Cortex of kidney (tissue), 1 donor: ENCODE data around the gene PTPRN2.

Experiments used
- DNase-seq: peaks from one replicate; lab custom pipeline; 2025; lab: John Stamatoyannopoulos, UW

PTPRN2 gene

DNA sequence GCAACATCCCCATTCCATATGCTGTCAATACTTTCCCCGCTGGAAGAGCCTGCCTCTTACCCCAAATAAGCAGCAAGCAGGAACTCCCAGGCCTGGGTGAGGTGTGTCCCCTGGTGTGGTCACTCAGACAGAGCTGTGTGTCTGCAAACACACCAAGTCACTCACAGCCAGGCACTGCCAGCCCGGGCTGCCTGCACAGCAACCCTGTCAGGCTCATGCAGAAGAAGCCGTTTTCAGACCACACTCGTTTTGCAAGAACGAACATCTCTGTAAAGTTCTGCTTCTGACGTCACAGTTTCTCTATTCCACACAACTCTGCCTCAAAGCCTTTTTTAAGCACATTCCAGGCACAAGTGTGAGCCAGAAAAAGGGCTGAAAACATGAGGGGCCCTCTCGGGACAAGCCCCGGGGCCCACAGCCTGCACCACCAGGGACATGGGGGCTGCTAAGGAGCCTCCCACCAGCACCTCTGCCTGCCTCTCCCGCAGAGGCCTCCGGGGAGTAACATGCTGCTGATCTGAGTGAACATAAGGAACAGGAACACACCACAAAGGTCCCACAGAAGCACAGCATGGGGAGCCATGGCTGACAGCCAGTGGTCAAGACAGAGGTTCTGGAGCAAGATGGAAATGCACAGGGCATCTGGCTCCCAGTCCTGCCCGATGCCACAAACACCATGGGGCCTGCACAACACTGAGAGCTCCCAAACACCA, 11.4 kb downstream of the PTPRN2 start:
- DNase-seq = no peak

DNA sequence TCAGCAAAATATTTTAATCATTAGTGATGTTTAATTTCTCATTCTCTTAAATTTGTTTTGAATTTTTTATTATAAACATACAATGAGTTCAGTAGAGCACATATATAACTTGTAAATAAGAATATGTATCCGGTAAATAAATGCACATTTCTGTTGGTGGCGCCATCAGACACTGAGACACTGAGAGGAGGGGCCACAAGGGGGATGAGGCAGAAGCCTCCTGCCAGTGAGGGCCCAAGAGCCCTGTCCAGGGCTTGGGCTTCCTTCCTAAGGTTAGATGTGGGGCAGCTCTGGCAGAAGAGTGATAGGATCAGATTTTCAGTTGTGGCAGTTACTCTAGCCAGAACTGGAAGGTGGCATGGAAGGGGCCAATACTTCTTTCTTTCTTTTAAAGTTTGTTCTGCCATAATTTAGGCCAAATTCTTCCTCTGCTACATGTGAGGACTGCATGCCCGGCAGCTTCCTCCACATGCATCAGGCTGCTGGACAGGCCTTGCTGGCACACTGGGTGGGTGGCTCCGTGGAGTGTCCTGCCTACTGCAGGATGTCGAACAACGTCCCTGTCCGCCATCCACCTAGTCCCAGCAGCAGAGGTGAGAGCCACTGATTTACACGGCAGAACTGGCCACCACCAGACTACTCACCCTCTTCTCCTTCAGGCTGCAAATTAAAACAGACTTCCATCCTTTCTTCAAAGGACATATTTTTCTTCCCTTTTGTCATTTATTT, 13.2 kb downstream of the PTPRN2 start:
- DNase-seq = no peak

DNA sequence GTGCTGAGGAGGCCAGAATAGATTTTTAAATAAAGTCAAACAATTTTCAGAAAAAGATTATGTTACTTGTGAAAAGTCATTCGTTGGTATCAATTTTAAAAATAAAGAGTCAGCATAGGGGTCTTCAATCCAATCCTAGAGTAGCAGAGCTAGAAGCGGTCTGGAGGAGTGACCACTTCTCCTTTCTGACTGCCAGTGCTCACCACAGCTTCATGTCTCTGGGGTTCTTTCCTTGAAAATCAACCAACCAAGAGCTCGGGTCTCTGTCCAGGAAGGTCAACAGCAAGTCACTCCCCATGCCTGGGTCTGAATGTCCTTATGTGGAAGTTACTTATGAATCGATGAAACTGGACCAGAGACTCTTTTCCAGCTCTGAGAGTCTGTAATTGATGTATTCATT, 14.3 kb downstream of the PTPRN2 start:
- DNase-seq = no peak

DNA sequence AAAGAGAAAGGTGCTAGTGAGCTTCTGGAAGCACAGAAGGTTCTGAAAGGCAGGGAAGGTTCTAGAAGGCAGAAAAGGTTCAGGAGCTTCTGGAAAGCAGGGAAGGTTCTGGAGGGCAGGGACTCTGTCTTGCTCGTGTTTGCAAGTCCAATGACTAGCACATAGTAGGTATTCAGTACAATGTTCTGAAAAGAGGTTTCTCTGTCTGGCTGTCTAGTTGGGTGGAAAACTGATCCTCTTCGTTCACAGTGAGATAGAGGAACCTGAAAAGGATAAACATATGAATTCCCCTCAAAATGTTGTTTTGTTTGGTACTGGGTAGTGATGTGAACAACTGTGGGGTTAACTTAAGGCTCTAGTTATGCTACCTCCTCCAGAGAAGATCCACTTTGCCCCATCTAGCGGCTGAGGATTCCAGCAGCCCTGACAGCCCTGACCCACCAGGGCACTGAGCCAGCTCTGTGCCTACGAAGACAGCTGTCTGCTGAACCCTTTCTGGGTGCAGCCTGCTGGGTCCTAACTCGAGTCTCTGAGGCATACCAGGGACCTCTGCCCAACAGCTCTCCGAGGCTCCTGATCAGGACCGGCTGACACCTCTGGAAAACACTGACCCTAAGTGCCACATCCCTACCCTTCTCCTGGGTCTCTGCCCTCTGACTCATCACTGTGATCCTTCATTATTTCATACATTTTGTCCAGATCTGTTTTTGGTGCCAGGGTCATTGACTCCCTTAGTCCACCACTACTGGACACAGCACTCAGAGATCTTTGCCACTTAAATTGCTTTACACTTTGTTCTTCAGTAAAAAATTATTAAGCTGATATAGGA, 15.4 kb downstream of the PTPRN2 start:
- DNase-seq = no peak

DNA sequence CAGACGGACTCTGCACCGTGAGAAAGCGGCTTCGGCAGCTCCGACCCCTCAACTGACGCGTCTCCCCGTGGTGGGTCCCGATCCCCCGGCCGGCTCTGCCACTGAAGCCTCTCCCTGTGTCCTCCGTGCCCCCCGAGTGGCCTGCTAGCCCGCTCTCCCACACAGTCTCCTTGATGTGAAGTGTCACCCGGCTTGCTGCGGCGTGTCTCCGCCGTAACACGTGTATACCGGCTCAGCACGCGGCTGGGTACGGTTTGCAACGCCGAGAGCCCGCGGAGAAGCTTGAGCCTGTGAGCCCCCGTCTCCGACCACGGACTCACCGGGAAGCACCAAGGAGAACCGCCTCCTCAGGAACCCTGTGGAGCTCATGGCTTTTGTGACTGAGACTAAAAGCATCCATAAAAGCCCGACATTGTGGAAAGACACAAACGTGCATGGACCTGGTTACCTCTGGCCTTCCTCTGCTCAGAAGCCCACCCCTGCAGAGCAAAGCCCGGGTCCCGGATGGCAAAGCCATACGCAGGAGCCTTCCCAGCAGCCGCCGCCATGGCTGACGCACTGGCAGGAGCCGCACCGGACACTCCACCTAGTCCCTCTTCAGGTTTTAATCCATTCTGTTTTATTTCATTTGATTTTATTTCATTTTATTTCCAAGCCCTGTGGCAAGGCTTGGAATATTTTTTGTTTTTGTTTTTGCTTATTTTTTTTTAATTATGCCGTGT, 17.0 kb downstream of the PTPRN2 start:
- no peak for DNase-seq

DNA sequence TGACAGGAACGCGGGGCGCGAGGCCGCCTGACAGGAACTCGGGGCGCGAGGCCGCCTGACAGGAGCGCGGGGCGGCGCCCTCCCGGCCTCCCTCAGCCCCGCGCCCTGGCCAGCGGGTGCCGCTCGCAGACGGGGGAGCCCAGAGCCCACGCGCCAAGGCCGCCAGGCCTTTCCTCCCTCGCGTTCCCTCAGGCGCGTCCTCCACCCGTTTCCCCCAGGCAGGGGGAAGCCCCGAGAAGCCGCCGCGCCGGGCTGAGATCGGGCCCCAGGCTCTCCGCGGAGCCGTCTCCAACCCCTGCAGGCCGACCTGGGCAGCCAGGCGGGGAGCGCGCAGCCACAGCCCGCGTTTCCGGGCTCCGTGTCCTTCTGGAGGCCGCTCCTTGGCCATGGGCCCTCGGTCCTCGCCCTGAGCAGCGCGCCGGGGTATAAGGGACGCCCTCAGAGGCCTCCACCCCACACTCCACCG, 17.7 kb downstream of the PTPRN2 start:
- DNase-seq = no peak

DNA sequence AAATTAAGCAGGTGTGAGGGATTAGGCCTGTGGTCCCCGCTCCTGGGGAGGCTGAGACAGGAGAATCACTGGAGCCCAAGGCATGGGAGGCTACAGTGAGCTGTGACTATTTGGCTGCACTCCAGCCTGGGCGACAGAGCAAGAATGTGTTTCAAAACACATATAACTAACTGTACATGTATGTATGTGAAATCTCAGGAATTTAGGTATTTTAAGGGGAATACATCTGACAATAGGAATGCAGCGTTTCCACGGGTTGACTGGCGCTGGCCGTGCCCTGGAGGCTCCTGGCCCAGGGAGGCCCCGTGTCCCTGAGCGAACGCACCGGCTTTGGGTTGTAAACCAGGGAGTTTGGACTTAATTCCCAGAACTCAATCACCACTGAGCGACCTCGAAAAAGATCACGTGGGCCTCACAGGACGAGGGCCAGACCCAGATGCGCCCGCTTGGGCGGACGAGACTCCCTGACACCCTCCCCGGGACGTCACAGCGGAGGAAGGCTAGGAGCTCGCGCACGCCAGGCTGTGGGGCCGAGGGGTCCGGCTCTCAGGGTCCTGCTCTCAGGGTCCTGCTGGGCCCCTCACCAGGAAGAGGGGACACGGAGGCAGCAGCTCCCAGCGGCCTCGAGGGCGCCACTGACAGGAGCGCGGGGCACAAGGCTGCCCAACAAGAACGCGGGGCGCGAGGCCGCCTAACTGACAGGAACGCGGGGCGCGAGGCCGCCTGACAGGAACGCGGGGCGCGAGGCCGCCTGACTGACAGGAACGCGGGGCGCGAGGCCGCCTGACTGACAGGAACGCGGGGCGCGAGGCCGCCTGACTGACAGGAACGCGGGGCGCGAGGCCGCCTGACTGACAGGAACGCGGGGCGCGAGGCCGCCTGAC, 18.4 kb downstream of the PTPRN2 start:
- DNase-seq = no peak

DNA sequence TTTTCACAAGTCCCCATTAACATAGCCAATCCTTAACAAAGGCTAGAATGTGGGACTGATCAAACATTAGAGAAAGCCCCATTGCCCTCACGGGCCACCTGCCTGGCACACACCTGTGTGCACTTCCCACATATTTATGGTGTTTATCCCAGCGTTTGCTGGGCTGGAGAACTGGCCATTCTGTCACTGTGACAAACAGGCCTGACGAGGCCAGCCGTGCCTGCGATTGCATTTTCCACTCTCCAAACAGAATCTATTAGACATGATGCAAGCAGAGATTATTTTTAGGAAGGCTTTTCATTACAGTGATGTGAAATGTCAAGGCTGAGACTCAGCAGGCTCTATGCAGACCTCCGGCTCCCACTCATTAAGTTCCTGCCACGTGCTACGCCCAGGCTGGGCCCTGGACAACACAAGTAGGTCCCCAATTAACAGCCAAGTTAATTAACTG, 20.4 kb downstream of the PTPRN2 start:
- no peak for DNase-seq

DNA sequence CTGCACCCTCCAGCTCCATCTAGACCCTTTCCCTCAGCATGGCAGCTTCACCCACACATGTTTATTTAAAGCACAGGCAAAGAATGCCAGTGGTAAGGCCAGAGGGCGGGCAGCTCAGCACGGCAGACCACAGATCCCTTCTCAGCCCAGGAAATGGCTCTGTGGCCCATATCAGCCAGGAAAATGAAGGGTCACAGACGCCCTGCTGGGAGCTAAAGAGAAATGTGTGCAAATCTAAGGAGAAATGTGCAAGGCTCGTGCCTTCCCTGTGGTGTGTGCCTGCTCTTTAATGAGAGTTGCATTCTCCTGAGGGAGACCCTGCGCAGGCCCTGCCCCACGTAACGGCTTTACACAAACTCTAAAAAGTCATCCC, 23.0 kb downstream of the PTPRN2 start:
- no peak for DNase-seq

DNA sequence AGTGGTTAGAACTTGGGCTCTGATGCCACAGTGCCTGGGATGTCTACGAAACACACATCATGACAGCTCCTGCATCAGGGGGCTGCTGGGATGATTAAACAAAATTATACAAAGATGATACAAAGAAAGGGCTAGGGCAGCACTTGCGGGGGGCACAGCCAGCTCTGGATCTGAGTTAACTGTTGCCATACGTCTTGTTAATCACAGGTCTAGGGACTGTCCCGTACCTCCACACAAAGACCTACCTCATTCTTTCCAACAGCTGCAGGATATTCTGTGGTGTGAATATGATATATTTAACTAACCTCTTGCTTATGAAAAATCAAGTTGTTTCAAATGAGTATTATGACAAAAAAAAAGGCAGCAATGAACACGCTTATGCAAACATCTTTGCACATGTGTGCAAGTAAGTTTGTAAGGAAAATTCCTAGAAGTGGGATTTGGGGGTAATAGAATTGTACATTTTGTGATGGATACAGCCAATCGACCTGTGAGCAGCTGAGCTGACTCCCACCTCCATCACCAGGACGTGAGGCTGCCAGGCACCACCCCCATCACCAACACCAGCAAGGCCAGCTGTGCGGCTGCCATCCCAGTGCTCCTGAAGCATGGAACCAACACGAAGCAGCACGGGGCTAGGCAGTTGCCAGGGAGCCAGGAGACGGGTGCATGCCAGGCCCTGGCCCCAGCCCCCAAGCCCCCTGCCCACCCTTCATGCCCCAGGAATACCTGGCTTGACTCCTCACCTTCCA, 23.5 kb downstream of the PTPRN2 start:
- no peak for DNase-seq

DNA sequence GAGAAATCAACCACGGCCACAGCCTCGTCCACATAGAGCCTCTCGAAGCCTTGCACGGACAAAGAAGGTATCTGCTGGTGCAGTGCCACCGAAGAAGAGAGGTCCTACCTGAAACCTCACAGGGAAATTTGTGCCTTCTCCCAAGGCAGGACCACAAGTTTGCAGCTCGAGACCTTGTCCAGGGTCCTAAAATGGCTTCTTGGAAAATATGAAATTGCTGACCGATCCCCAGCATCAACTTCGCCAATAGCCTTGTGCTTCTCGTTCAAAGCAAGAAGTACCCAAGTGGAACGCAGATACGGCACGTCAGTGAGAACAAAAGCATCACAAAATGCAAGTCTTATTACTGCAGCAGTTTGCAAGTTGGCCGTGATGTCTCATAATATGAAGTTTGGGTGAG, 24.6 kb downstream of the PTPRN2 start:
- DNase-seq = no peak

DNA sequence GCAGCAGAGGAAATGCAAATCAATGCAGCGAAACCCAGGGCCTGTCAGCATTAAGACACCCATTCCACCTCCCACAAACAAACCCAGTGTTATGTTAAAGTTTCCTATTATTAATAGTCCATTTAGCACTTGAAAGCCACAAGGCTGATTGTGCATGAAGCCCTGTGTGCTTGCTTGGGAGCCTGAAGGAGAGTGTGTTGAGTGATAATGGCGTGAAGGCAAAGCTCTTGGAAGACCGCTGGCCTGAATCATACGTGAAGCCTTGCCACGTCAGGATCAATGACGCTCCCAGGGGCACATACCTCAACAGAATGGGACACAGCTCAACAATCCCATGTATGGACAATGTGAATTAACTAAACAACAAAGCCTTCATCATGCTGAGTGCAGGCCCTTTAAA, 25.1 kb downstream of the PTPRN2 start:
- no peak for DNase-seq

DNA sequence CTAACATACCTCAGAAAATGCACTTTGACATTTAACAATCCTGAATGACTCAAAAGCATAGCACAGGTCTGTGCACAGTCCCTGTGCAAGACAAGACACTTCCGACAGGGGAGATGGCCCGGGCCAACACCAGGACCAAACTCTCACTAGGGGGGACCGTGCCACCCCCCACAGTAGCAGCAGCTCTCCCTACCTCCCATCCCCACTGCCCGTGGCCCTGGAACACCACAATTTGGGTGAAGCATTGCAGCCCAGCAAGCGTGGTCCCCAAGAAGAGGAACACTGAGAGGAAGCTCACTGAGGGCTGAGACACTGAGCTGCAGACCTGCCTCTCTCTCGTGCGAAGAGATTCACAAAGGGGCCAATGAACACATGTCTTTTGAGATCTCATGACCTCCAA, 26.0 kb downstream of the PTPRN2 start:
- no peak for DNase-seq

DNA sequence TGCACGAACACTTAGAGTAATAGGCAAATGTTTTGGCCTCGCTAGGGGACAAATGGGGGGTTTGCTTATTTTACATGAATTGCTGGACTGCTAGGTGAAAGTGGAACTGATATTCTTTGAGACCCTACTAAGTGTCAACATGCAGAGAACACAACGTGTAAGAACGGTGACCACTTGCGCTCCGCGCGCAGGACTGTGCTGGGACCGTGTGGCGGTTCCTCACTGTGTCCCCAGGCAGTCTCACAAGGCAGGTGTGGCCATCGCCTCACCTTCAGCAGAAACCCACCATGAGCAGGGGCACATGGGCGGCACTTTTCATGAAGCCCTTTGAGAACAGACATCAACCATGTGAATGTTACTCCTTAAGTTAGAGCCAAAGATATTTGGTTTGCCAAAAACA, 27.2 kb downstream of the PTPRN2 start:
- DNase-seq = no peak

DNA sequence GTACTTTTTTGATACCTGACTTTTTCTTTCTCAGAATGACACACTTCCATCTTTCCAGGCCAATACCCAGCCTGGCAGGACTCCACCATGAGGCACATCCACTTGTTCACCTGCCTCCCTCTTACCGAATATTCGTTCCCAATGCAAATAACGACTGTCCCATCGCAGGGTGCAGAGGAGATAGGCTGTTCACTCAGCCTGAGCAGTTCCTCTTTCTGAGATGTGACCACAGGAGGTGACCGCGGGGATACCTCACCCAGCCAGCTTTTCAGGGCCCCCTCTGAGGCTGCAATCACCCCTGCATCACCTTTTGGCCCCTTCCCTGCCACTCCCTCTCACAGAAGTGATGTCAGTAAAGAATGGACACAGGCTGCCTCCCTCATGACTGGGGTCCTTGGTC, 28.3 kb downstream of the PTPRN2 start:
- DNase-seq = no peak

DNA sequence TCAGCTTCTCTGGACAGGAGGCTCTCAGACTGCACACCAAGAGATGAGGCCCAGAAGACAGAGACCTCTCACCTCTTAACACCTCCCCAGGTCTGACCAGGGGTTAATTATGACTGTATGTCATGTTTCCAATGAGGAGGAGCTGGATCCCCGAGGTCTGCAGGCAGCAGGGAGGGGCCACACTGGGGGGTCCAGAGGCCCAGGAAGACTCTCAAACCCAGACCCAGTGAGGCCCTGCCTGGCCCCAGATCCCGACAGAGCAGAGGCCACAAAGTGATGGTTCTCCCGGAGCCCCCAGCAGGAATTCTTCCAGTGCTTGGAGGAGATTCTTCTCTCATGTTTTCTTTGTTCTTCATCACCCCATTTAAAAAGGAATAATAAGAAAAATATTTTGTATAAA, 28.8 kb downstream of the PTPRN2 start:
- DNase-seq = no peak

DNA sequence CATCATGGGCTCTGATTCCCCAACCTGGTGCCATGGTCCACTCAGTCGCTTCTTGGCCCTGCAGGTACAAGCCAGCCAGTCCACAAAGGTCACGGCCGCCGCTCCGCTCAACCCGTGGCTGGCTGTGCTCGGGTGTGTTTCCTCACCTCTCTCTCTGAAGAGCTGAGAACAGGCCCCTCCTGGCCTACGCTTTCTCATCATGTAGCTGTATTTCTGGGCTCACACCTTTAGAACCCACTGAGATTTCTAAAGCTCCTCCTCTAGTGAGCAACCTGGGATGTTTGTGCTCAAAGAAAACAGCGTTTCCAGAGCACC, 30.2 kb downstream of the PTPRN2 start:
- DNase-seq = no peak

DNA sequence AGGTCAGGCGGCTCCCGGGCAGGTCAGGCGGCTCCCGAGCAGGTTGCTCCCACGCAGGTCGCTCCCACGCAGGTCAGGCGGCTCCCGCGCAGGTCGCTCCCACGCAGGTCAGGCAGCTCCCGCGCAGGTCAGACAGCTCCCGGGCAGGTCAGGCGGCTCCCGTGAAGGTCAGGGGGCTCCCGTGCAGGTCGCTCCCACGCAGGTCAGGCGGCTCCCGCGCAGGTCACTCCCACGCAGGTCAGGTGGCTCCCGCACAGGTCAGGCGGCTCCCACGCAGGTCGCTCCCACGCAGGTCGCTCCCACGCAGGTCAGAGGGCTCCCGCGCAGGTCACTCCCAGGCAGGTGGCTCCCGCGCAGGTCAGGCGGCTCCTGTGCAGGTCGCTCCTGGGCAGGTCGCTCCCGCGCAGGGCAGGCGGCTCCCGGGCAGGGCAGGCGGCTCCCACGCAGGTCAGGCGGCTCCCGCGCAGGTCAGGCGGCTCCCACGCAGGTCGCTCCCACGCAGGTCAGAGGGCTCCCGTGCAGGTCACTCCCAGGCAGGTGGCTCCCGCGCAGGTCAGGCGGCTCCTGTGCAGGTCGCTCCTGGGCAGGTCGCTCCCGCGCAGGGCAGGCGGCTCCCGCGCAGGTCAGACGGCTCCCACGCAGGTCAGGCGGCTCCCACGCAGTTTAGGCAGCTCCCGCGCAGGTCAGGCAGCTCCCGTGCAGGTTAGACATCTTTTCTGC, 30.7 kb downstream of the PTPRN2 start:
- DNase-seq = no peak

DNA sequence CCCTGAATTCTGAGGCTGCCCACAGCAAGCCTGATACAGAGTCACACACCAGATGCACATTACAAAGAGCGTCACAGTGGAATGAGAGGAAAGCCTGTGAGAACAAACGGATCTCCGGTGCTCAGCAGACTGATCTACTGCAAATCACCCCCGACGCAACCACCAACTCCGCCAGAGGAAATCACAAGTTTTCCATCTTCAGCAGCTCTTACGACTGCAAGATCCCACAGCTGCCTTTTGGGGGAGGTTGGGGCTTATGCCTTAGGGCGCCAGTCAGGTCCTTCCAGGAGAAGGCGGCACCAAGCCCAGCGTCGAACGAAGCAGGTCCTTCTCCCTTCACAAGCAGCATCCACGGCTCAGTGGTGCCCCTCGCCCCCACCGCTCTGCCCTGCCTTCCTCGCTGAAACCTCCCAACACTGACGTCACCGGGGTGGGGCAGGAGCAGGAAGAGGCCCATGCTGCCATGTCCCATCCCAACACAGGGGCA, 32.5 kb downstream of the PTPRN2 start:
- DNase-seq = no peak
